Ishikawa (cell line): Measurements from ENCODE around the gene HERC2.

Experiments
- CEBPB ChIP-seq: IDR thresholded peaks from 2 replicates; pipeline ENCODE4 v1.6.1; 2012
- CREB1 ChIP-seq: IDR thresholded peaks from 2 replicates; pipeline ENCODE4 v1.6.1; 2012; ENCODE audit warnings: low read depth
- EGR1 ChIP-seq: IDR thresholded peaks from 2 replicates; pipeline ENCODE4 v1.6.1; 2012
- EP300 ChIP-seq: IDR thresholded peaks from 2 replicates; pipeline ENCODE4 v1.6.1; 2012; ENCODE audit warnings: borderline replicate concordance
- FOXM1 ChIP-seq: IDR thresholded peaks from 2 replicates; pipeline ENCODE4 v1.6.1; 2012; ENCODE audit warnings: low read depth, borderline replicate concordance
- MAX ChIP-seq: IDR thresholded peaks from 2 replicates; pipeline ENCODE4 v1.6.1; 2012
- NFIC ChIP-seq: IDR thresholded peaks from 2 replicates; pipeline ENCODE4 v1.6.1; 2012
- RAD21 ChIP-seq: IDR thresholded peaks from 2 replicates; pipeline ENCODE4 v1.6.1; 2012; ENCODE audit warnings: low read depth
- REST ChIP-seq: IDR thresholded peaks from 2 replicates; pipeline ENCODE4 v1.6.1; 2012; ENCODE audit warnings: low read depth, mild to moderate bottlenecking
- TAF1 ChIP-seq: IDR thresholded peaks from 2 replicates; pipeline ENCODE4 v1.6.1; 2012; ENCODE audit warnings: low read depth, mild to moderate bottlenecking
- TCF12 ChIP-seq: IDR thresholded peaks from 2 replicates; pipeline ENCODE4 v1.6.1; 2012; ENCODE audit warnings: low read depth
- TEAD4 ChIP-seq: IDR thresholded peaks from 2 replicates; pipeline ENCODE4 v1.6.1; 2012
- USF1 ChIP-seq: IDR thresholded peaks from 2 replicates; pipeline ENCODE4 v1.6.1; 2012
- YY1 ChIP-seq: IDR thresholded peaks from 2 replicates; pipeline ENCODE4 v1.6.1; 2012; ENCODE audit warnings: low read depth
- ZBTB7A ChIP-seq: IDR thresholded peaks from 2 replicates; pipeline ENCODE4 v1.6.1; 2012; ENCODE audit warnings: low read depth

Gene HERC2

GRCh38 chr15:28111543-28111942 lies 210.4 kb downstream of the HERC2 start:
- no peak for TF ChIP-seq TCF12
- no peak for TF ChIP-seq EP300
- no peak for TF ChIP-seq REST
- TF ChIP-seq TEAD4, result no peak
- no peak for TF ChIP-seq USF1
- TF ChIP-seq RAD21, result no peak
- TF ChIP-seq MAX, result no peak
- TF ChIP-seq ZBTB7A, result no peak
- TF ChIP-seq TAF1, result no peak
- no peak for TF ChIP-seq CEBPB
- no peak for TF ChIP-seq YY1
- TF ChIP-seq NFIC, result no peak
- TF ChIP-seq FOXM1, result no peak
- TF ChIP-seq CREB1, result no peak
- TF ChIP-seq EGR1, result no peak

GRCh38 chr15:28110481-28110881 lies 211.5 kb downstream of the HERC2 start:
- no peak for TF ChIP-seq NFIC
- no peak for TF ChIP-seq YY1
- no peak for TF ChIP-seq USF1
- no peak for TF ChIP-seq MAX
- no peak for TF ChIP-seq EP300
- TF ChIP-seq TEAD4, result no peak
- TF ChIP-seq TAF1, result no peak
- TF ChIP-seq REST, result no peak
- no peak for TF ChIP-seq ZBTB7A
- no peak for TF ChIP-seq TCF12
- TF ChIP-seq EGR1, result no peak
- TF ChIP-seq CEBPB, result no peak

- TF ChIP-seq YY1 (no peak), NFIC (no peak), TCF12 (no peak), TEAD4 (no peak), RAD21 (no peak)
Observed at GRCh38 chr15:28109626-28110455, 212.1 kb downstream of the HERC2 start.

- TF ChIP-seq MAX (no peak), RAD21 (no peak), YY1 (no peak), REST (no peak), NFIC (no peak), TCF12 (no peak), CEBPB (no peak), USF1 (no peak), TAF1 (no peak), EGR1 (no peak)
Observed at GRCh38 chr15:28107904-28108275, 214.1 kb downstream of the HERC2 start.
